ENCODE measurements around the gene HBE1.

Gene HBE1

DNA sequence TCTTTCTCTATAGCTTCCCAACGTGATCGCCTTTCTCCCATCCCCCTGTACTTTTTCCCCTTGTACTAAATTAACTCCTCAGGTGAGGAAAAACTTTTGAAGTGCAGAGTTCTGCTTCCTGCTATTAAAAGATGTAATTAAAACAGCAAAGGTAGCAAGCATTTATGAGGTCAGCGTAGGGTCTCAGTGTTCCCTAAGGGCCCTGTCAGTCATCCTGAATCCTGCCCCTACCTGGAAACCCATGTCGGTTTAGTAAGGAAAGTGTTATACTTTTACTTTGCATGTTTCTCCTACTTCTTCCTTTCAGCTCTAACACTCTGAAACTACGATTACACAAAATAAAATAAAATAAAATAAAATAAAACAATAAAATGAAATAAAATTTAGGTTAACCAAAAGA lies 41.6 kb downstream of the HBE1 start:
- no peak for TF ChIP-seq CTCF (IDR thresholded peaks at IDR 0.05; ENCODE audit: low read depth, low read length, missing control alignments)
- H3K4me3 ChIP-seq (ENCODE audit: low read depth, low read length) = no peak overlapping the region
- DNase-seq (ENCODE audit: low read depth) = no peak

GRCh38 chr11:5227681-5228080 lies 42.1 kb downstream of the HBE1 start:
- DNase-seq (ENCODE audit: low read depth) = no peak
- TF ChIP-seq CTCF (IDR thresholded peaks at IDR 0.05; ENCODE audit: low read depth, low read length, missing control alignments) = no peak
- no peak overlapping the region for H3K4me3 ChIP-seq (ENCODE audit: low read depth, low read length)

DNA sequence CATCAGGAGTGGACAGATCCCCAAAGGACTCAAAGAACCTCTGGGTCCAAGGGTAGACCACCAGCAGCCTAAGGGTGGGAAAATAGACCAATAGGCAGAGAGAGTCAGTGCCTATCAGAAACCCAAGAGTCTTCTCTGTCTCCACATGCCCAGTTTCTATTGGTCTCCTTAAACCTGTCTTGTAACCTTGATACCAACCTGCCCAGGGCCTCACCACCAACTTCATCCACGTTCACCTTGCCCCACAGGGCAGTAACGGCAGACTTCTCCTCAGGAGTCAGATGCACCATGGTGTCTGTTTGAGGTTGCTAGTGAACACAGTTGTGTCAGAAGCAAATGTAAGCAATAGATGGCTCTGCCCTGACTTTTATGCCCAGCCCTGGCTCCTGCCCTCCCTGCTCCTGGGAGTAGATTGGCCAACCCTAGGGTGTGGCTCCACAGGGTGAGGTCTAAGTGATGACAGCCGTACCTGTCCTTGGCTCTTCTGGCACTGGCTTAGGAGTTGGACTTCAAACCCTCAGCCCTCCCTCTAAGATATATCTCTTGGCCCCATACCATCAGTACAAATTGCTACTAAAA lies 42.9 kb downstream of the HBE1 start, which contains the start of gene HBB:
HBB (minus strand) TSS at position 340 of the 579 bp plus-strand sequence; CDS start at position 290, 50 bp downstream.
- DNase-seq (ENCODE audit: low read depth) = no peak
- H3K4me3 ChIP-seq (ENCODE audit: low read depth, low read length) = no peak within 1 kb of the TSS
- TF ChIP-seq CTCF (IDR thresholded peaks at IDR 0.05; ENCODE audit: low read depth, low read length, missing control alignments) = no peak

DNA sequence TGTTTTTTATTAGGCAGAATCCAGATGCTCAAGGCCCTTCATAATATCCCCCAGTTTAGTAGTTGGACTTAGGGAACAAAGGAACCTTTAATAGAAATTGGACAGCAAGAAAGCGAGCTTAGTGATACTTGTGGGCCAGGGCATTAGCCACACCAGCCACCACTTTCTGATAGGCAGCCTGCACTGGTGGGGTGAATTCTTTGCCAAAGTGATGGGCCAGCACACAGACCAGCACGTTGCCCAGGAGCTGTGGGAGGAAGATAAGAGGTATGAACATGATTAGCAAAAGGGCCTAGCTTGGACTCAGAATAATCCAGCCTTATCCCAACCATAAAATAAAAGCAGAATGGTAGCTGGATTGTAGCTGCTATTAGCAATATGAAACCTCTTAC lies 44.3 kb downstream of the HBE1 start:
- no peak for TF ChIP-seq CTCF (IDR thresholded peaks at IDR 0.05; ENCODE audit: low read depth, low read length, missing control alignments)
- no peak overlapping the region for H3K4me3 ChIP-seq (ENCODE audit: low read depth, low read length)
- no peak for DNase-seq (ENCODE audit: low read depth)

DNA sequence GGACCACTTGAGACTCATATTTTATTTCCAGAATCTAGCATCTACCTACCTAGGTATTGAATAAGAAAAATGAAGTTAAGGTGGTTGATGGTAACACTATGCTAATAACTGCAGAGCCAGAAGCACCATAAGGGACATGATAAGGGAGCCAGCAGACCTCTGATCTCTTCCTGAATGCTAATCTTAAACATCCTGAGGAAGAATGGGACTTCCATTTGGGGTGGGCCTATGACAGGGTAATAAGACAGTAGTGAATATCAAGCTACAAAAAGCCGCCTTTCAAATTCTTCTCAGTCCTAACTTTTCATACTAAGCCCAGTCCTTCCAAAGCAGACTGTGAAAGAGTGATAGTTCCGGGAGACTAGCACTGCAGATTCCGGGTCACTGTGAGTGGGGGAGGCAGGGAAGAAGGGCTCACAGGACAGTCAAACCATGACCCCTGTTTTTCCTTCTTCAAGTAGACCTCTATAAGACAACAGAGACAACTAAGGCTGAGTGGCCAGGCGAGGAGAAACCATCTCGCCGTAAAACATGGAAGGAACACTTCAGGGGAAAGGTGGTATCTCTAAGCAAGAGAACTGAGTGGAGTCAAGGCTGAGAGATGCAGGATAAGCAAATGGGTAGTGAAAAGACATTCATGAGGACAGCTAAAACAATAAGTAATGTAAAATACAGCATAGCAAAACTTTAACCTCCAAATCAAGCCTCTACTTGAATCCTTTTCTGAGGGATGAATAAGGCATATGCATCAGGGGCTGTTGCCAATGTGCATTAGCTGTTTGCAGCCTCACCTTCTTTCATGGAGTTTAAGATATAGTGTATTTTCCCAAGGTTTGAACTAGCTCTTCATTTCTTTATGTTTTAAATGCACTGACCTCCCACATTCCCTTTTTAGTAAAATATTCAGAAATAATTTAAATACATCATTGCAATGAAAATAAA lies 44.9 kb downstream of the HBE1 start:
- no peak overlapping the region for H3K4me3 ChIP-seq (ENCODE audit: low read depth, low read length)
- TF ChIP-seq CTCF (IDR thresholded peaks at IDR 0.05; ENCODE audit: low read depth, low read length, missing control alignments) = no peak
- no peak for DNase-seq (ENCODE audit: low read depth)

- no peak for TF ChIP-seq CTCF (IDR thresholded peaks at IDR 0.05; ENCODE audit: low read depth, low read length, missing control alignments)
- no peak for DNase-seq (ENCODE audit: low read depth)
- no peak overlapping the region for H3K4me3 ChIP-seq (ENCODE audit: low read depth, low read length)
These were observed 46.1 kb downstream of the HBE1 start for GRCh38 chr11:5223686-5224085.
